Kidney capillary endothelial cell (primary cell): ENCODE data around the gene CAMK4.

Source experiments
- DNase-seq: peaks from one replicate; pipeline ENCODE4 v3.0.0-alpha.2; 2018; ENCODE audit warnings: low spot score

CAMK4 gene

GRCh38 chr5:111493031-111493430 lies 268.8 kb downstream of the CAMK4 start:
- DNase-seq = no peak

GRCh38 chr5:111494355-111494999 lies 270.3 kb downstream of the CAMK4 start:
- DNase-seq = no peak

- no peak for DNase-seq
Observed at GRCh38 chr5:111495159-111495558, 271.0 kb downstream of the CAMK4 start.

- DNase-seq = no peak
Observed at GRCh38 chr5:111498346-111498745, 274.2 kb downstream of the CAMK4 start.

- DNase-seq = no peak
Observed at GRCh38 chr5:111502956-111503355, 278.8 kb downstream of the CAMK4 start.

- DNase-seq = no peak
Observed at GRCh38 chr5:111505096-111505495, 280.9 kb downstream of the CAMK4 start.

GRCh38 chr5:111507276-111507675 lies 283.1 kb downstream of the CAMK4 start:
- DNase-seq = no peak

- DNase-seq = no peak
Observed at GRCh38 chr5:111509119-111509518, 284.9 kb downstream of the CAMK4 start.

GRCh38 chr5:111511174-111511830 lies 287.1 kb downstream of the CAMK4 start:
- DNase-seq = peak; percentile 36

GRCh38 chr5:111511831-111512374 lies 287.7 kb downstream of the CAMK4 start:
- no peak for DNase-seq

- DNase-seq = peak; percentile 94
Observed at GRCh38 chr5:111512375-111513130, 288.4 kb downstream of the CAMK4 start, which contains the start of gene STARD4. STARD4 (minus strand) TSS chr5:111512535; CDS start chr5:111507433, 5,102 bp downstream.

- DNase-seq = no peak
Observed at GRCh38 chr5:111513131-111513520, 288.9 kb downstream of the CAMK4 start.

- no peak for DNase-seq
Observed at GRCh38 chr5:111514087-111514486, 289.9 kb downstream of the CAMK4 start.

- no peak for DNase-seq
Observed at GRCh38 chr5:111517853-111518501, 293.8 kb downstream of the CAMK4 start.

GRCh38 chr5:111518777-111519176 lies 294.6 kb downstream of the CAMK4 start:
- no peak for DNase-seq

- no peak for DNase-seq
Observed at GRCh38 chr5:111520908-111521307, 296.7 kb downstream of the CAMK4 start.

- no peak for DNase-seq
Observed at GRCh38 chr5:111528056-111528455, 303.9 kb downstream of the CAMK4 start.

- DNase-seq = peak; percentile 93
Observed at GRCh38 chr5:111530298-111530740, 306.1 kb downstream of the CAMK4 start.

GRCh38 chr5:111532886-111533582 lies 308.9 kb downstream of the CAMK4 start:
- DNase-seq = no peak

- no peak for DNase-seq
Observed at GRCh38 chr5:111535879-111536549, 311.8 kb downstream of the CAMK4 start.
